Measurements from ENCODE around the gene FOXN4.

- TF ChIP-seq CTCF (IDR thresholded peaks at IDR 0.05) (no peak), POLR2A (IDR thresholded peaks at IDR 0.05) (no peak), POLR2AphosphoS5 (IDR thresholded peaks at IDR 0.05) (no peak)
Observed at GRCh38 chr12:109244073-109244472, 65.0 kb downstream of the FOXN4 start.
